ENCODE measurements around the gene KRTAP20-4. TPM values are rescaled to one million over a fixed set of nuclear protein-coding genes. Genes with fewer than 3 reads are reported as not detected.

The KRTAP20-4 gene
- total and polyA plus RNA-seq, 9 donors: not detected

DNA sequence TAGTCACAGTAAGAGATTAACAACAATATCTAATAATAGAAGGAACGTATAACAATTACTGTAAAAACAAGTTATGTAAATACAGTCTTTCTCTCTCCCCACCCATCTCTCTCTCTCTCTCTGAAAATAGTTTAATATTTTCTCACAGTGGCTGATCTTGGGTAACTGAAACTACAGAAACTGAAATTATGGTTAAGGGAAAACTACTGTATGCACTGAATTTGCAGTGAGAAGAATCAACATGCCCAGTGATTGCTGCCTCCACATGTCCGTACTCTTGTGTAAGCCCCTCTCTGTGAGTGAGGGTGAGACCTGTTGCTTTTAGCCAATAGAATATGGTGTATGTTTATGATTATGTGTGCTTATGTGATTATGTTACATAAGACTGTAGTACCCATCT is 8.3 kb upstream of the KRTAP20-4 start:
- no peak for DNase-seq
- Histone ChIP-seq H3K27ac (no peak overlapping the region), H3K36me3 (no peaks in the 10 kb centered on the region), H3K4me3 (no peak overlapping the region), H3K4me1 (ENCODE audit: insufficient read depth) (no peaks in the 10 kb centered on the region), H3K27me3 (no peaks in the 10 kb centered on the region), H3K9me3 (no peaks in the 10 kb centered on the region)
- intact Hi-C loops (cut with DNase I): no loop called here
- WGBS, 3 donors: 66 to 75% (median 70%) methylated on average over 2 of the region's 2 CpGs
- TF ChIP-seq POLR2A (IDR thresholded peaks at IDR 0.05): no peak
- TF ChIP-seq EP300 (IDR thresholded peaks at IDR 0.05): no peak

DNA sequence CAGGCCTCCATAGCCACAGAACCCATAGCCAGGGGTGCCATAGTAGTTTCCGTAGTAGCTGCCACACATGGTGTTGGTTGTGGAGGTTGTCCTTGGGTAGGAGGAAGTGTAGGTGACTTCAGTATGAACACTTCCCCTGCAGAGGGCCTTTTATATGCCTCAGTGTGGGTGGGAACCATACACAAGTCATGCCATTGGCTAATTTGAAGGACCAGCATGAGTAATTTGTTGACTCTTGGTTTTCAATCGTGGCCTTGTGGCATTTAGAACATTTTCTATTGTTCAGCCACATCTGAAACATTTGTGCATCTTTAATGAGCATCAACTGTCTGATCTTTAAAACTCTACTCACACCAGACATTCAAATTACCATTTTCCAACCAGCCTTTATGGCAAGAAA is 6.6 kb upstream of the KRTAP20-4 start, which contains the start of gene KRTAP6-1:
KRTAP6-1 (minus strand) TSS at position 95 of the 400 bp plus-strand sequence; CDS start at position 69, 26 bp downstream.
- intact Hi-C loops (cut with DNase I): no loop called here
- WGBS, 3 donors: 67 to 76% (median 72%) methylated on average over 2 of the region's 2 CpGs
- Histone ChIP-seq H3K4me3 (no peak within 1 kb of the TSS), H3K27me3 (no peaks in the 10 kb centered on the region), H3K36me3 (no peaks in the 10 kb centered on the region), H3K4me1 (ENCODE audit: insufficient read depth) (no peaks in the 10 kb centered on the region), H3K9me3 (no peaks in the 10 kb centered on the region), H3K27ac (no peak within 1 kb of the TSS)
- TF ChIP-seq, protein P1, sequence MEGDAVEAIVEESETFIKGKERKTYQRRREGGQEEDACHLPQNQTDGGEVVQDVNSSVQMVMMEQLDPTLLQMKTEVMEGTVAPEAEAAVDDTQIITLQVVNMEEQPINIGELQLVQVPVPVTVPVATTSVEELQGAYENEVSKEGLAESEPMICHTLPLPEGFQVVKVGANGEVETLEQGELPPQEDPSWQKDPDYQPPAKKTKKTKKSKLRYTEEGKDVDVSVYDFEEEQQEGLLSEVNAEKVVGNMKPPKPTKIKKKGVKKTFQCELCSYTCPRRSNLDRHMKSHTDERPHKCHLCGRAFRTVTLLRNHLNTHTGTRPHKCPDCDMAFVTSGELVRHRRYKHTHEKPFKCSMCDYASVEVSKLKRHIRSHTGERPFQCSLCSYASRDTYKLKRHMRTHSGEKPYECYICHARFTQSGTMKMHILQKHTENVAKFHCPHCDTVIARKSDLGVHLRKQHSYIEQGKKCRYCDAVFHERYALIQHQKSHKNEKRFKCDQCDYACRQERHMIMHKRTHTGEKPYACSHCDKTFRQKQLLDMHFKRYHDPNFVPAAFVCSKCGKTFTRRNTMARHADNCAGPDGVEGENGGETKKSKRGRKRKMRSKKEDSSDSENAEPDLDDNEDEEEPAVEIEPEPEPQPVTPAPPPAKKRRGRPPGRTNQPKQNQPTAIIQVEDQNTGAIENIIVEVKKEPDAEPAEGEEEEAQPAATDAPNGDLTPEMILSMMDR (IDR thresholded peaks at IDR 0.05): no peak
- TF ChIP-seq POLR2A (IDR thresholded peaks at IDR 0.05): no peak
- TF ChIP-seq EP300 (IDR thresholded peaks at IDR 0.05): no peak
- DNase-seq: no peak

- no peak for TF ChIP-seq POLR2A (IDR thresholded peaks at IDR 0.05)
- no peak for TF ChIP-seq EP300 (IDR thresholded peaks at IDR 0.05)
- TF ChIP-seq, protein P1 (IDR thresholded peaks at IDR 0.05): no peak
- intact Hi-C loops (cut with DNase I): no loop called here
- no peak overlapping the region for H3K27ac ChIP-seq
Measured at GRCh38 chr21:30615199-30615598, 5.2 kb upstream of the KRTAP20-4 start.

DNA sequence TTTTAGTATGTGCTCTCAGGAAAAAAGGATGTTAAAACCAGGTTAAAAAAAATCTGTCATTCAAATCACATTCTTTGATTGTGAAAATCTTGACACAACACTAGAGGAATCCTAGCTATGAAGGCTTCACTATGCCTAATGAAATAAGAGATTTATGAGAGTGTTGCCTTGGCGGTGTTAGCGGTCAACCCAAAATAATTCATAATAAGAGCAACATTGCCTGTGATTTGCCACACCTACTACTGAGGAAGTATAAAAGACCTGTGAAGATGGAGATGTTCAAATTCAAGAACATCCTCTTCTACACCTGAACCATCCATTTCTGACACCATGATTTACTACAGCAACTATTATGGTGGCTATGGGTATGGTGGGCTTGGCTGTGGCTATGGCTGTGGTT is 4.3 kb upstream of the KRTAP20-4 start, which contains the start of gene KRTAP20-1:
KRTAP20-1 (plus strand) TSS at position 301 of the 400 bp plus-strand sequence; CDS start at position 331, 30 bp downstream.
- Histone ChIP-seq H3K27ac (no peak within 1 kb of the TSS), H3K9me3 (no peaks in the 10 kb centered on the region), H3K27me3 (no peaks in the 10 kb centered on the region), H3K36me3 (no peaks in the 10 kb centered on the region), H3K4me1 (ENCODE audit: insufficient read depth) (no peaks in the 10 kb centered on the region), H3K4me3 (no peak within 1 kb of the TSS)
- WGBS, 3 donors: 80 to 89% (median 86%) methylated on average over 2 of the region's 2 CpGs
- DNase-seq: no peak
- intact Hi-C loops (cut with DNase I): no loop called here
- no peak for TF ChIP-seq EP300 (IDR thresholded peaks at IDR 0.05)
- TF ChIP-seq, protein P1 (IDR thresholded peaks at IDR 0.05): no peak
- TF ChIP-seq POLR2A (IDR thresholded peaks at IDR 0.05): no peak

More at GRCh38 chr21:30615199-30615598, 5.2 kb upstream of the KRTAP20-4 start:
- no peak for DNase-seq
- no peaks in the 10 kb centered on the region for H3K9me3 ChIP-seq
- no peaks in the 10 kb centered on the region for H3K27me3 ChIP-seq
- no peaks in the 10 kb centered on the region for H3K36me3 ChIP-seq
- H3K4me3 ChIP-seq: no peak overlapping the region
- no peaks in the 10 kb centered on the region for H3K4me1 ChIP-seq (ENCODE audit: insufficient read depth)

- no peak overlapping the region for H3K27ac ChIP-seq
- H3K4me1 ChIP-seq (ENCODE audit: insufficient read depth): no peaks in the 10 kb centered on the region
- TF ChIP-seq, protein P1 (IDR thresholded peaks at IDR 0.05): no peak
- TF ChIP-seq POLR2A (IDR thresholded peaks at IDR 0.05) (no peak), EP300 (IDR thresholded peaks at IDR 0.05) (no peak)
- no peaks in the 10 kb centered on the region for H3K9me3 ChIP-seq
- DNase-seq: no peak
- H3K4me3 ChIP-seq: no peak overlapping the region
- H3K27me3 ChIP-seq: no peaks in the 10 kb centered on the region
- no peaks in the 10 kb centered on the region for H3K36me3 ChIP-seq
- intact Hi-C loops (cut with DNase I): no loop called here
Measured at GRCh38 chr21:30620080-30620479, 347 bp upstream of the KRTAP20-4 start.

All from ovary (tissue), 9 donors.